H7 (cell line): ENCODE data around the gene CNIH3. TPM values are rescaled to one million over a fixed set of nuclear protein-coding genes. Genes with fewer than 3 reads are reported as not detected.

Experiments used
- DNase-seq: peaks from one replicate; pipeline ENCODE4 v3.0.0; 2012
- H3K27me3 ChIP-seq: 2 replicates; pipeline ENCODE4 v1.6.0; 2011; ENCODE audit warnings: mild to moderate bottlenecking, low read length; ENCODE audit not compliant: control insufficient read depth, insufficient read depth
- H3K36me3 ChIP-seq: replicated peaks from 2 replicates; pipeline ENCODE4 v1.5.1; 2011; ENCODE audit warnings: low read length; ENCODE audit not compliant: control insufficient read depth, insufficient read depth
- H3K4me3 ChIP-seq: 2 replicates; pipeline ENCODE4 v1.5.1; 2011; ENCODE audit warnings: low read depth, mild to moderate bottlenecking, control low read depth, low read length, moderate library complexity; ENCODE audit not compliant: insufficient read depth
- total RNA-seq: library from RNA; depleted of rRNA; stranded (reverse); fragments of >200 nt; shearing (Covaris generic); gene quantifications from 2 replicates; pipeline ENCODE4 v1.2.3, GENCODE V29; 2014

Gene CNIH3
- total RNA-seq, 1 experiment from 2014 or later, result 4.9 TPM

- Histone ChIP-seq H3K4me3 (no peak overlapping the region), H3K27me3 (no peaks in the 10 kb centered on the region), H3K36me3 (no peaks in the 10 kb centered on the region)
- no peak for DNase-seq
Measured at GRCh38 chr1:224594851-224595250, 21.3 kb upstream of the CNIH3 start.

- no peak for DNase-seq
- no peaks in the 10 kb centered on the region; the same call in 1 of the 2 replicates for H3K27me3 ChIP-seq
- no peak overlapping the region for H3K4me3 ChIP-seq
- no peaks in the 10 kb centered on the region for H3K36me3 ChIP-seq
Measured at GRCh38 chr1:224605482-224606181, 10.5 kb upstream of the CNIH3 start.

- Histone ChIP-seq H3K36me3 (no peaks in the 10 kb centered on the region), H3K27me3 (no peaks in the 10 kb centered on the region; the same call in 1 of the 2 replicates), H3K4me3 (no peak overlapping the region)
- DNase-seq, result no peak
Measured at GRCh38 chr1:224607188-224608148, 8.6 kb upstream of the CNIH3 start.

GRCh38 chr1:224609333-224609732 is 6.8 kb upstream of the CNIH3 start:
- H3K27me3 ChIP-seq, result peaks cover 8% of the 10 kb centered on the region
- H3K4me3 ChIP-seq, result no peak overlapping the region
- no peak for DNase-seq
- H3K36me3 ChIP-seq, result no peaks in the 10 kb centered on the region

GRCh38 chr1:224612246-224612645 is 3.9 kb upstream of the CNIH3 start:
- no peaks in the 10 kb centered on the region for H3K36me3 ChIP-seq
- H3K4me3 ChIP-seq, result no peak overlapping the region
- no peak for DNase-seq
- H3K27me3 ChIP-seq, result peaks cover 34% of the 10 kb centered on the region

GRCh38 chr1:224613486-224613885 is 2.6 kb upstream of the CNIH3 start:
- Histone ChIP-seq H3K27me3 (peaks cover 46% of the 10 kb centered on the region), H3K4me3 (no peak overlapping the region), H3K36me3 (no peaks in the 10 kb centered on the region)
- no peak for DNase-seq

GRCh38 chr1:224616756-224617409 is 766 bp downstream of the CNIH3 start:
- no peaks in the 10 kb centered on the region for H3K36me3 ChIP-seq
- H3K27me3 ChIP-seq, result peaks cover 61% of the 10 kb centered on the region
- peak overlapping the region; percentile 67 for H3K4me3 ChIP-seq
- DNase-seq, result peak; percentile 75

GRCh38 chr1:224617410-224618355 is 1.6 kb downstream of the CNIH3 start:
- peak overlapping the region; percentile 67 for H3K4me3 ChIP-seq
- peaks cover 61% of the 10 kb centered on the region for H3K27me3 ChIP-seq
- H3K36me3 ChIP-seq, result no peaks in the 10 kb centered on the region
- peak; percentile 75 for DNase-seq

GRCh38 chr1:224619209-224619608 is 3.1 kb downstream of the CNIH3 start:
- no peak for DNase-seq
- no peaks in the 10 kb centered on the region for H3K36me3 ChIP-seq
- H3K27me3 ChIP-seq, result peaks cover 55% of the 10 kb centered on the region
- H3K4me3 ChIP-seq, result no peak overlapping the region

GRCh38 chr1:224620105-224620504 is 4.0 kb downstream of the CNIH3 start:
- DNase-seq, result no peak
- Histone ChIP-seq H3K4me3 (no peak overlapping the region), H3K27me3 (peaks cover 49% of the 10 kb centered on the region), H3K36me3 (no peaks in the 10 kb centered on the region)

- DNase-seq, result no peak
- Histone ChIP-seq H3K27me3 (peaks cover 29% of the 10 kb centered on the region), H3K4me3 (no peak overlapping the region), H3K36me3 (no peaks in the 10 kb centered on the region)
Measured at GRCh38 chr1:224621813-224622682, 5.9 kb downstream of the CNIH3 start.

- H3K4me3 ChIP-seq, result no peak overlapping the region
- DNase-seq, result no peak
- peaks cover 22% of the 10 kb centered on the region for H3K27me3 ChIP-seq
- H3K36me3 ChIP-seq, result no peaks in the 10 kb centered on the region
Measured at GRCh38 chr1:224622831-224623230, 6.7 kb downstream of the CNIH3 start.

- no peak overlapping the region for H3K4me3 ChIP-seq
- H3K36me3 ChIP-seq, result no peaks in the 10 kb centered on the region
- H3K27me3 ChIP-seq, result peaks cover 17% of the 10 kb centered on the region
- DNase-seq, result no peak
Measured at GRCh38 chr1:224623310-224623714, 7.2 kb downstream of the CNIH3 start.
